CD4-positive, alpha-beta memory T cell (primary cell): Measurements from ENCODE around the gene SYNPO2. TPM values are rescaled to one million over a fixed set of nuclear protein-coding genes. Genes with fewer than 3 reads are reported as not detected.
A peak's percentile ranks its signal among the peaks of the same experiment; 100 is the strongest.

Source experiments
- CTCF ChIA-PET: fragments of 350-600 bp; sonication (Branson Sonifier 250); formaldehyde crosslinking; loops from one replicate; lab custom pipeline; 2021; ENCODE audit warnings: inconsistent platforms; ENCODE audit not compliant: partially characterized antibody; lab: Charles Lee
- POLR2A ChIA-PET: fragments of 350-600 bp; sonication (Branson Sonifier 250); formaldehyde crosslinking; loops from one replicate; lab custom pipeline; 2021; ENCODE audit not compliant: partially characterized antibody; lab: Charles Lee
- DNase-seq, 5 donors: peaks; one replicate each; pipeline versions ENCODE4 v3.0.0 to v3.0.0-alpha.2; 2020 to 2022; ENCODE audit warnings: mixed read lengths in 1 of 5
- H3K27ac ChIP-seq: one replicate; pipeline ENCODE4 v1.7.0; 2013; ENCODE audit warnings: low read depth, low read length
- H3K27me3 ChIP-seq: 2 replicates; pipeline ENCODE4 v1.7.0; 2013; ENCODE audit warnings: mild to moderate bottlenecking, low read length, moderate library complexity; ENCODE audit not compliant: insufficient read depth
- H3K36me3 ChIP-seq: 2 replicates; pipeline ENCODE4 v1.7.0; 2013; ENCODE audit warnings: mild to moderate bottlenecking, low read length, moderate library complexity; ENCODE audit not compliant: insufficient read depth
- H3K4me1 ChIP-seq: 2 replicates; pipeline ENCODE4 v1.7.0; 2013; ENCODE audit warnings: mild to moderate bottlenecking, low read length, moderate library complexity; ENCODE audit not compliant: insufficient read depth
- H3K4me3 ChIP-seq, 2 donors: one replicate each; pipeline ENCODE4 v1.7.0; 2013; ENCODE audit warnings: low read length in 2 of 2, mild to moderate bottlenecking in 1 of 2
- H3K9me3 ChIP-seq, 2 donors: one replicate each; pipeline ENCODE4 v1.7.0; 2013; ENCODE audit warnings: low read length in 2 of 2, control low read depth in 1 of 2; ENCODE audit not compliant: control insufficient read depth in 1 of 2
- H3K27ac Mint-ChIP-seq, 7 donors: one replicate each; pipeline ENCODE4 v1.8.0; 2020 to 2021; ENCODE audit warnings: mixed read lengths in 7 of 7, mild to moderate bottlenecking in 6 of 7, inconsistent platforms in 3 of 7, moderate library complexity in 3 of 7
- H3K27me3 Mint-ChIP-seq, 2 donors: one replicate each; pipeline ENCODE4 v1.8.0; 2020 to 2021; ENCODE audit warnings: mixed read lengths in 2 of 2
- H3K36me3 Mint-ChIP-seq, 2 donors: one replicate each; pipeline ENCODE4 v1.8.0; 2020 to 2021; ENCODE audit warnings: mixed read lengths in 2 of 2, inconsistent platforms in 1 of 2, mild to moderate bottlenecking in 1 of 2
- H3K4me1 Mint-ChIP-seq, 4 donors: one replicate each; pipeline ENCODE4 v1.8.0; 2020 to 2021; ENCODE audit warnings: mixed read lengths in 4 of 4, mild to moderate bottlenecking in 1 of 4
- H3K4me3 Mint-ChIP-seq, 8 donors: one replicate each; pipeline ENCODE4 v1.8.0; 2020 to 2021; ENCODE audit warnings: mixed read lengths in 8 of 8, mild to moderate bottlenecking in 7 of 8, moderate library complexity in 6 of 8, inconsistent platforms in 3 of 8
- H3K9me3 Mint-ChIP-seq, 8 donors: one replicate each; pipeline ENCODE4 v1.8.0; 2020 to 2021; ENCODE audit warnings: mixed read lengths in 8 of 8, mild to moderate bottlenecking in 5 of 8, inconsistent platforms in 3 of 8, moderate library complexity in 1 of 8
- intact Hi-C: fragments of 100-400 bp; cut with micrococcal nuclease; formaldehyde crosslinking; loops from one replicate; pipeline ENCODE4 v1.15.1; 2023
- polyA plus RNA-seq, 2 donors: library from polyadenylated mRNA; unstranded; fragments of 300-500 nt; fragmentation: Illumina TruSeq; gene quantifications; one replicate each; pipeline ENCODE4 v1.2.3, GENCODE V29; 2021
- total RNA-seq, 2 experiments: library from RNA; stranded (reverse); gene quantifications; one replicate each; pipeline ENCODE4 v1.2.3, GENCODE V29; 2021

Gene SYNPO2
- total and polyA plus RNA-seq, 4 experiments from 2014 or later, result 0.04 to 1.4 (median 0.84) TPM

DNA sequence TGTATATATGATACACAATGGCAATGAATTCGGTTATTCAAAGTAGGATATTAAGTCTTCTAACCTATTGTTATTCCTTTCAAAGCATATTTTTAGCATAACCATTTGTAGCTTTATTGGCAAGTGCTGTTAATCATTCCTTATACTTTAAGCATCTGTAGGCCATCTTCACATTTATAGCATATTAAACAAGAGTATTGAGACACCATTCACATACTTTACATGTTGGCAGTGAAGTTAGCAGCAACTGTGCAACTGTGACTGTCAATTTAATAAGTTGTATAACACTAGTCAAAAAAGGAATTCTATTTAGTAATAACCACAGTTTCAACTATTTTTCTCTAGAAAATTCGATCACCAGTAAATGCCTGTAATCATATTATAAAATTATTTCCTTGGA is 139.6 kb downstream of the SYNPO2 start:
- Histone ChIP-seq H3K4me1 (no peaks in the 10 kb centered on the region), H3K27me3 (no peaks in the 10 kb centered on the region), H3K4me3 (no peak overlapping the region), H3K9me3 (no peaks in the 10 kb centered on the region), H3K36me3 (no peaks in the 10 kb centered on the region), H3K27ac (no peak overlapping the region)
- Mint-ChIP-seq H3K36me3 (no peaks in the 10 kb centered on the region), H3K27me3 (peaks cover 2 to 7% of the 10 kb centered on the region in 2 donors), H3K4me1 (no peaks in the 10 kb centered on the region), H3K4me3 (no peak overlapping the region), H3K27ac (no peak overlapping the region), H3K9me3 (no peaks in the 10 kb centered on the region)
- DNase-seq, result no peak
- intact Hi-C loops, result no loop called here
- ChIA-PET POLR2A (no interaction called here), CTCF (interaction anchor here (1.9 kb wide), 1 partner anchor 14 kb away, joined by 4 read pairs; no protein-coding TSS in a partner anchor)

DNA sequence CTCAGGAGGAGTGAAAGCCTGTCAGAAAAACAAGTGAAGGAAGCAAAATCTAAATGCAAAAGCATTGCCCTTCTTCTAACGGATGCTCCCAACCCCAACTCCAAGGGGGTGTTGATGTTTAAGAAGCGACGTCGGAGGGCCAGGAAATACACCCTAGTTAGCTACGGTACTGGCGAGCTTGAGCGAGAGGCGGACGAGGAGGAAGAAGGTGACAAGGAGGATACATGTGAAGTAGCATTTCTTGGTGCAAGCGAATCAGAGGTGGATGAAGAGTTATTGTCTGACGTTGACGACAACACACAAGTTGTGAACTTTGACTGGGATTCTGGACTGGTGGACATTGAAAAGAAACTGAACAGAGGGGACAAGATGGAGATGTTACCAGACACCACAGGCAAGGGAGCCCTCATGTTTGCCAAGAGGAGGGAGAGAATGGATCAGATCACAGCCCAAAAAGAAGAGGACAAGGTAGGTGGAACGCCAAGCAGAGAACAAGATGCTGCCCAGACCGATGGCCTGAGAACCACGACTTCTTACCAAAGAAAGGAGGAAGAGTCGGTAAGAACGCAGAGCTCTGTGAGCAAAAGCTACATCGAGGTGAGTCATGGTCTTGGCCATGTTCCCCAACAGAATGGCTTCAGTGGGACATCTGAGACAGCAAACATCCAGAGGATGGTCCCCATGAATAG is 141.3 kb downstream of the SYNPO2 start:
- Histone ChIP-seq H3K9me3 (no peaks in the 10 kb centered on the region), H3K27me3 (no peaks in the 10 kb centered on the region), H3K4me3 (no peak overlapping the region), H3K27ac (no peak overlapping the region), H3K4me1 (no peaks in the 10 kb centered on the region), H3K36me3 (no peaks in the 10 kb centered on the region)
- Mint-ChIP-seq H3K9me3 (no peaks in the 10 kb centered on the region), H3K27ac (peak overlapping the region in 1 of 7 donors; percentile 0), H3K27me3 (peaks cover 2 to 5% of the 10 kb centered on the region in 2 donors), H3K4me3 (no peak overlapping the region), H3K4me1 (no peaks in the 10 kb centered on the region), H3K36me3 (no peaks in the 10 kb centered on the region)
- ChIA-PET POLR2A (no interaction called here), CTCF (no interaction called here)
- DNase-seq, result no peak
- intact Hi-C loops, result no loop called here

DNA sequence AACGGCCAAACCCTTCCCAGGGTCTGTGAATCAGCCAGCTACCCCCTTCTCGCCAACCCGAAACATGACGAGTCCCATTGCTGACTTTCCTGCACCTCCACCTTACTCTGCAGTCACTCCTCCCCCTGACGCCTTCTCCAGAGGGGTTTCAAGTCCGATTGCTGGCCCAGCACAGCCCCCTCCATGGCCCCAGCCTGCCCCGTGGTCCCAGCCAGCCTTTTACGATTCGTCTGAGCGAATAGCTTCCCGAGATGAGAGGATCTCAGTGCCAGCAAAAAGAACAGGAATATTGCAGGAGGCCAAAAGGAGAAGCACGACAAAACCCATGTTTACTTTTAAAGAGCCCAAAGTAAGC is 141.9 kb downstream of the SYNPO2 start:
- Mint-ChIP-seq H3K9me3 (no peaks in the 10 kb centered on the region), H3K27ac (peak overlapping the region in 1 of 7 donors; percentile 38), H3K4me1 (no peaks in the 10 kb centered on the region), H3K4me3 (no peak overlapping the region), H3K27me3 (peaks cover 0 to 5% of the 10 kb centered on the region in 2 donors), H3K36me3 (no peaks in the 10 kb centered on the region)
- no peaks in the 10 kb centered on the region for H3K27me3 ChIP-seq
- H3K27ac ChIP-seq, result no peak overlapping the region
- H3K36me3 ChIP-seq, result no peaks in the 10 kb centered on the region
- no peak for DNase-seq
- intact Hi-C loops, result no loop called here
- no peaks in the 10 kb centered on the region for H3K9me3 ChIP-seq
- POLR2A ChIA-PET, result no interaction called here
- CTCF ChIA-PET, result interaction anchor here (1.8 kb wide), 1 partner anchor 11 kb away, joined by 8 read pairs; no protein-coding TSS in a partner anchor
- H3K4me1 ChIP-seq, result no peaks in the 10 kb centered on the region
- H3K4me3 ChIP-seq, result no peak overlapping the region

DNA sequence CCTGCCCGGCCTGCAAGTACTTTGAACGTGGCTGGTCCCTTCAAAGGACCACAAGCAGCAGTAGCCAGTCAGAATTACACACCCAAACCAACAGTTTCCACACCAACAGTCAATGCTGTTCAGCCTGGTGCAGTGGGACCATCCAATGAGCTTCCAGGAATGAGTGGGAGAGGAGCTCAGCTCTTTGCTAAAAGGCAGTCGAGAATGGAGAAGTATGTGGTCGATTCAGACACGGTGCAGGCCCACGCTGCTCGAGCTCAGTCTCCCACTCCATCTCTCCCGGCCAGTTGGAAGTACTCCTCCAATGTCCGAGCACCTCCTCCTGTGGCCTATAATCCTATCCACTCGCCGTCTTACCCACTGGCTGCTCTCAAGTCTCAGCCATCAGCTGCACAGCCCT is 142.6 kb downstream of the SYNPO2 start:
- peak overlapping the region in 1 of 7 donors; percentile 55 for H3K27ac Mint-ChIP-seq
- H3K4me1 Mint-ChIP-seq, result no peaks in the 10 kb centered on the region
- no peak for DNase-seq
- H3K4me3 ChIP-seq, result no peak overlapping the region
- POLR2A ChIA-PET, result no interaction called here
- no peaks in the 10 kb centered on the region for H3K9me3 Mint-ChIP-seq
- no peaks in the 10 kb centered on the region for H3K9me3 ChIP-seq
- intact Hi-C loops, result no loop called here
- no peaks in the 10 kb centered on the region for H3K36me3 ChIP-seq
- peaks cover 0 to 5% of the 10 kb centered on the region in 2 donors for H3K27me3 Mint-ChIP-seq
- H3K27ac ChIP-seq, result no peak overlapping the region
- no peaks in the 10 kb centered on the region for H3K27me3 ChIP-seq
- no peak overlapping the region for H3K4me3 Mint-ChIP-seq
- H3K36me3 Mint-ChIP-seq, result no peaks in the 10 kb centered on the region
- H3K4me1 ChIP-seq, result no peaks in the 10 kb centered on the region
- CTCF ChIA-PET, result interaction anchor here (1.8 to 2.0 kb wide), 2 partner anchors 10 to 13 kb away, joined by 5 to 8 read pairs; no protein-coding TSS in a partner anchor

DNA sequence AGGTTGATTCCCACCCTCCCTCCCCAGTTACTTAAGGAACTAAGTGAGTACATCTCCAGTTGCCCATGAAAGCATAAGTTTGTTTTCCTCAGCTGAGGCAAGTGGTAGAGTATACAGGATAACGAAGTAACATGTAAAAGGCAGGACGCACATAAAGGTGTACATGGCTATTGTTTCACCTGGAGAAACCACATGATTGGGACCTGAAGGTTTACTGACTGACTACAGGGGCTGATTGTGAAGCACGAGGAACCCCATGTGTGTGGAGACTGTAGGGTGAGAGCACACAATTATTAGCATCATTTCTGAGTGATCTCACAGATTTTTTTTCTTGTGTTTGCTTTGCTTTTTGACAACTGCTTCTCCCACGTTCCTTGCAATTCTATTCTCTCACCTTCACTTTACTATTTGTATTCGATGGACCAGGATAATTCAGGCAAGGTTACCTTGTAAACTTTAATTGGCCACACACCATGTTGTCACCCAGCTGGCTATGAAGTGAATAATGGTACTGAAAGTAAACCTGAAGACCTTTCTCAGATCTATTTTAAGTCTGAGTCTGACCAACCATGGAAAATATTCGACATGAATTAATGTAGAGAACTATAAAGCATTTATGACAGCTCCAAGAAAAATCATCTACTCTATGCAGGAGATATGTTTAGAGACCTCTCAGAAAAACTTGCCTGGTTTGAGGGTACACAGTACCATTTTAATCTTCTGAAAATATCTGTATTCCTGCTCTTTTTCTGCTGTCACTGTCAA is 144.4 kb downstream of the SYNPO2 start:
- no peaks in the 10 kb centered on the region for H3K4me1 Mint-ChIP-seq
- H3K4me3 Mint-ChIP-seq, result no peak overlapping the region
- H3K36me3 ChIP-seq, result no peaks in the 10 kb centered on the region
- intact Hi-C loops, result no loop called here
- no peak overlapping the region for H3K4me3 ChIP-seq
- CTCF ChIA-PET, result interaction anchor here (1.5 to 2.0 kb wide), 2 partner anchors 11 to 267 kb away, joined by 3 to 5 read pairs; no protein-coding TSS in a partner anchor
- no peaks in the 10 kb centered on the region for H3K36me3 Mint-ChIP-seq
- H3K9me3 Mint-ChIP-seq, result no peaks in the 10 kb centered on the region
- H3K9me3 ChIP-seq, result no peaks in the 10 kb centered on the region
- POLR2A ChIA-PET, result no interaction called here
- H3K27me3 ChIP-seq, result no peaks in the 10 kb centered on the region
- H3K27ac Mint-ChIP-seq, result no peak overlapping the region
- H3K27me3 Mint-ChIP-seq, result peaks cover 0 to 1% of the 10 kb centered on the region in 2 donors
- DNase-seq, result no peak
- H3K4me1 ChIP-seq, result no peaks in the 10 kb centered on the region
- no peak overlapping the region for H3K27ac ChIP-seq

DNA sequence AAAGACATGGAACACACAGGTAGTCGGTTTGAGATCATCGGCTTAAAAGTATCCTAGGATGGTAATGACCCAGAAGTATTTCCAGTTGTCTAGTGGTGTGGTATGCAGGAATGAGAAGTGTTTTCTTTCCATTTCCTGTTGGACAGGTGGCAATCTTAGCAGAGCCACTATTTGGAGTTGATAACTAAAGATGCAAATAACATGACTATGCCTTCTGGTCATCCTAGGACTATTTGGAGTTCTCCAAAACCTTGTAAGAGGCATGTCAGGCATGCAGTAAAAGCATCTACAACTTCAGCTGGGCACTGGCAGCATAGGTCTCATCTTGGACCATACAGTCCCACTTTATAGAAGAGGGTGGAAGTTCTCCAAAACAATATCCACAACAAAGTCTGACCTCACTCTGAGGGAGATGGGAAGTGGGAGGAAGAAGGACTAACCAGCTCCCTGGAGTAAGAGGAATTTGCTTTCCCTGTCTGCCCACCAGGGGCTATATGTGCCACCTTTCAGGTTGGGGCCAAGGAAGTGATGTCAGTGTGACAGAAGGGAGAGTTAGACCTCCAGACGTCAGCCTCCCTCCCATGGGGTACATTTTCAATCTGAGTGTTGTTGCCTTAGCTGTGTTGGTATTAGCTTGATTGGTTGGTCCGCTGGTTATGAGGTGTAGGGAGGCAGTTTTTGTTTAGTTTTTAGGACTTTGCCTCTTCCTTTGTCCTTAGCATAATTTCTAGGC is 145.8 kb downstream of the SYNPO2 start:
- Histone ChIP-seq H3K36me3 (no peaks in the 10 kb centered on the region), H3K27ac (no peak overlapping the region), H3K9me3 (no peaks in the 10 kb centered on the region), H3K4me3 (no peak overlapping the region), H3K27me3 (no peaks in the 10 kb centered on the region), H3K4me1 (no peaks in the 10 kb centered on the region)
- Mint-ChIP-seq H3K27me3 (peaks cover 0 to 1% of the 10 kb centered on the region in 2 donors), H3K4me3 (no peak overlapping the region), H3K4me1 (no peaks in the 10 kb centered on the region), H3K27ac (no peak overlapping the region), H3K36me3 (no peaks in the 10 kb centered on the region), H3K9me3 (no peaks in the 10 kb centered on the region)
- CTCF ChIA-PET, result interaction anchor here (1.4 to 1.5 kb wide), 2 partner anchors 11 to 265 kb away, joined by 3 read pairs; no protein-coding TSS in a partner anchor
- intact Hi-C loops, result no loop called here
- POLR2A ChIA-PET, result no interaction called here
- no peak for DNase-seq
